ENCODE data around the gene SMIM7.

- TF ChIP-seq CTCF (IDR thresholded peaks at IDR 0.05) (no peak), ZFX (IDR thresholded peaks at IDR 0.05; ENCODE audit: borderline replicate concordance) (no peak)
These were observed 45.0 kb downstream of the SMIM7 start for GRCh38 chr19:16614941-16615340.

Data from 22Rv1 (cell line).